Upper lobe of right lung (tissue), 1 donor: ENCODE results near the gene PDYN. TPM values are rescaled to one million over a fixed set of nuclear protein-coding genes. Genes with fewer than 3 reads are reported as not detected.

Source experiments
- ATAC-seq: fragments of 200-7000 bp; cut with Tn5 transposase; one replicate; pipeline ENCODE4 v1.9.1; 2020; ENCODE audit warnings: mild to moderate bottlenecking, moderate library complexity
- DNase-seq: peaks from one replicate; pipeline ENCODE4 v3.0.0-alpha.2; 2020
- H3K27ac ChIP-seq: fragments of 200-600 bp; one replicate; pipeline ENCODE4 v1.8.0; 2022
- H3K27me3 ChIP-seq: fragments of 200-600 bp; one replicate; pipeline ENCODE4 v1.8.0; 2022; ENCODE audit warnings: mild to moderate bottlenecking
- H3K36me3 ChIP-seq: fragments of 200-600 bp; one replicate; pipeline ENCODE4 v1.8.0; 2022
- H3K4me1 ChIP-seq: fragments of 200-600 bp; one replicate; pipeline ENCODE4 v1.8.0; 2022
- H3K4me3 ChIP-seq: fragments of 200-600 bp; one replicate; pipeline ENCODE4 v1.8.0; 2022; ENCODE audit warnings: mild to moderate bottlenecking
- H3K9me3 ChIP-seq: fragments of 200-600 bp; one replicate; pipeline ENCODE4 v1.8.0; 2022
- CTCF ChIP-seq: fragments of 200-600 bp; IDR thresholded peaks from one replicate; pipeline ENCODE4 v1.8.0; 2022; ENCODE audit warnings: antibody characterized with exemption
- intact Hi-C: fragments of 100-400 bp; cut with DNase I; formaldehyde crosslinking; loops from one replicate; pipeline ENCODE4 v1.11.0; 2022
- total RNA-seq: library from RNA; stranded (reverse); fragmentation: NEBNext Ultra II Directional; extraction: Animal tissue kit (Norgen Biotek cat#: 25700); gene quantifications from one replicate; pipeline ENCODE4 v1.2.1, GENCODE V29; 2021
- donor health status: DM: no; HTN: yes; CAD: no; lungs with severe emphysema.

PDYN gene
- total RNA-seq, 1 donor from 2014 or later = not detected

GRCh38 chr20:2026514-2026913, 32.7 kb upstream of the PDYN start:
- Histone ChIP-seq H3K4me3 (no peak overlapping the region), H3K4me1 (no peaks in the 10 kb centered on the region), H3K27me3 (peaks cover 55% of the 10 kb centered on the region), H3K9me3 (no peaks in the 10 kb centered on the region), H3K36me3 (no peaks in the 10 kb centered on the region), H3K27ac (no peak overlapping the region)
- DNase-seq (no peak), ATAC-seq (no peak)
- TF ChIP-seq CTCF = no peak
- intact Hi-C loops = no loop called here

GRCh38 chr20:2026004-2026403, 32.1 kb upstream of the PDYN start:
- H3K9me3 ChIP-seq = no peaks in the 10 kb centered on the region
- intact Hi-C loops = no loop called here
- no peaks in the 10 kb centered on the region for H3K4me1 ChIP-seq
- ATAC-seq (no peak), DNase-seq (no peak)
- no peak for TF ChIP-seq CTCF
- H3K36me3 ChIP-seq = no peaks in the 10 kb centered on the region
- H3K27ac ChIP-seq = no peak overlapping the region
- H3K27me3 ChIP-seq = peaks cover 50% of the 10 kb centered on the region
- no peak overlapping the region for H3K4me3 ChIP-seq

DNA sequence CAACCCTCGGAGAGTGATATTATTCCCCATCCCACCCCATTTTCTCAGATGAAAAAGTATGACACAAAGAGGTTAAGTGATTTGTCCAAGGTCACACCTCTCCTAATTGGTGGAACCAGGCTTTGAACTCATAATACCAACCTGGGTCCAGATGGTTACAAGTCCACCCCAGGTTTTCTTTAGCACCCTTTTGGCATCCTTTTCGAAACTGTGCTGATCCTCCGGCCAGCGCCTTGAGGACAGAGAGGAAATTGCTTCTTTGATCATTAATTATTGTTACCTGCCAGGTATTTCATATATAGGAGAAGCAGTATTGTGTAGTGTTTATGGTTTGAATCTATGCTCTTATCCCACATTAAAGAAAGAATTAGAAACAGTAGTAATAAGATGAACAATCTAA, 29.3 kb upstream of the PDYN start:
- H3K27me3 ChIP-seq = peaks cover 44% of the 10 kb centered on the region
- TF ChIP-seq CTCF = no peak
- H3K27ac ChIP-seq = no peak overlapping the region
- intact Hi-C loops = no loop called here
- no peaks in the 10 kb centered on the region for H3K4me1 ChIP-seq
- no peak for ATAC-seq
- no peak for DNase-seq
- no peaks in the 10 kb centered on the region for H3K36me3 ChIP-seq
- no peaks in the 10 kb centered on the region for H3K9me3 ChIP-seq
- H3K4me3 ChIP-seq = no peak overlapping the region

DNA sequence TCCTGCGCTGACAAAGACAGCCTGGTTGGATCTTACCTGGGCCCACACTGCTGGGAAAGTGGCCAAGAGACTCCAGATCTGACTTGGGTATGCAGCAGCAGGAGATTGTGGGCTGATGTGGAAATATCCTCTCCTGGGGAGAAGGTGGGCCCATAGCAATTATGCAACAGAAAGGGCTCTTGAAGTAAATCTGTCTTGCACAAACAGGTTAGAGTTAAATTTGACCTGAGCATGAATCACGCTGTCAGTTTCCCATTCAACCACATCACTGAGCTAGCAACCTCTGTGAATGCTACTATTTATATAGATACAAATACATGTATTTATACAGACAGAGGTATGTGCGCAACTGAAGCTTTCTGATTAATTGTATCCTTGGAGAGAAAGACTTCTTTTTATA, 28.3 kb upstream of the PDYN start:
- Histone ChIP-seq H3K4me3 (no peak overlapping the region), H3K36me3 (no peaks in the 10 kb centered on the region), H3K27me3 (peaks cover 45% of the 10 kb centered on the region), H3K27ac (no peak overlapping the region), H3K9me3 (no peaks in the 10 kb centered on the region), H3K4me1 (no peaks in the 10 kb centered on the region)
- DNase-seq = no peak
- no peak for TF ChIP-seq CTCF
- no peak for ATAC-seq
- intact Hi-C loops = no loop called here

DNA sequence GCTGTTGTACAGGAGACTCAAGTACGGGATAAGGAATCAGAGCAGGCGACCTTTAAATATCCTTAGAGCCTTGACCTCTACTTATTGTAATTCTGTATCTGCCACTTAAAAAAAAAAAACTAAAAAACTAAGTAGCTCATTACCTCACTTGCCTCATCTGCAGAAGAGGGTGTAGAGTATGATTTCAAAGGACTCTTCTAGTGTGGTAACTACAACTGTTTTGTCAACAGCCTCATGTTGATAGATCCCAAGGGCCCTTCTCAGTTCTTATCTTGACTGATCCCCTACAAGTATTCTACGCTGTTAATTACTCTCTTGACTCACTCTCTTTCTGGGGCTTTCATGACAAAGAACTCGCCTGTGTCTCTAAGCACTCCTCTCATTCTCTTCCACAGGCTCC, 16.7 kb upstream of the PDYN start:
- H3K27me3 ChIP-seq = peaks cover 68% of the 10 kb centered on the region
- intact Hi-C loops = no loop called here
- H3K4me3 ChIP-seq = no peak overlapping the region
- H3K9me3 ChIP-seq = no peaks in the 10 kb centered on the region
- no peak for TF ChIP-seq CTCF
- no peaks in the 10 kb centered on the region for H3K36me3 ChIP-seq
- H3K27ac ChIP-seq = no peak overlapping the region
- DNase-seq (no peak), ATAC-seq (peak; percentile 62)
- no peaks in the 10 kb centered on the region for H3K4me1 ChIP-seq
